HepG2 (cell line): ENCODE measurements around the gene CDC42EP1. TPM values are rescaled to one million over a fixed set of nuclear protein-coding genes. Genes with fewer than 3 reads are reported as not detected.

Source experiments
- ZBTB39 ChIP-seq: sonication (generic); formaldehyde crosslinking; IDR thresholded peaks from 2 replicates; pipeline ENCODE4 v1.5.0; 2020; ENCODE audit warnings: missing genetic modification reagents
- ZNF34 ChIP-seq: sonication (generic); formaldehyde crosslinking; IDR thresholded peaks from 2 replicates; pipeline ENCODE4 v1.4.0; 2020; ENCODE audit warnings: mild to moderate bottlenecking, missing genetic modification reagents, borderline replicate concordance
- ZNF740 ChIP-seq: sonication (generic); formaldehyde crosslinking; IDR thresholded peaks from 2 replicates; pipeline ENCODE4 v1.4.0; 2020; ENCODE audit warnings: missing genetic modification reagents
- polyA plus RNA-seq, 8 experiments: library from polyadenylated mRNA; depleted of rRNA in 3 of 8; stranded (reverse) in 7 of 8; unstranded in 1 of 8; fragments of >200 nt; fragmentation: Illumina TruSeq in 4 of 8; extraction: Trizol in 4 of 8; gene quantifications; 2 replicates each; pipeline versions ENCODE4 v1.2.1 to v1.2.3, GENCODE V29; 2011 to 2016; ENCODE audit warnings: low read depth in 4 of 8, missing spikeins in 1 of 8, mixed read lengths in 1 of 8; ENCODE audit not compliant: insufficient read depth in 1 of 8
- total RNA-seq, 5 experiments: library from RNA; depleted of rRNA; stranded (reverse); fragments of >200 nt; fragmentation: Illumina TruSeq; extraction: Trizol; gene quantifications; 2 replicates each; pipeline ENCODE4 v1.2.3, GENCODE V29; 2016; ENCODE audit warnings: low read depth in 1 of 5
- TF ChIP-seq, protein P1 (sequence below): sonication (generic); formaldehyde crosslinking; IDR thresholded peaks from 2 replicates; pipeline ENCODE4 v1.4.0; 2020; ENCODE audit warnings: missing genetic modification reagents

CDC42EP1 gene
- total and polyA plus RNA-seq, 2 of the 13 experiments (the other 11 are each of a cell fraction or from before 2014, with no cell fraction given), result 17.1 to 29.5 TPM

DNA sequence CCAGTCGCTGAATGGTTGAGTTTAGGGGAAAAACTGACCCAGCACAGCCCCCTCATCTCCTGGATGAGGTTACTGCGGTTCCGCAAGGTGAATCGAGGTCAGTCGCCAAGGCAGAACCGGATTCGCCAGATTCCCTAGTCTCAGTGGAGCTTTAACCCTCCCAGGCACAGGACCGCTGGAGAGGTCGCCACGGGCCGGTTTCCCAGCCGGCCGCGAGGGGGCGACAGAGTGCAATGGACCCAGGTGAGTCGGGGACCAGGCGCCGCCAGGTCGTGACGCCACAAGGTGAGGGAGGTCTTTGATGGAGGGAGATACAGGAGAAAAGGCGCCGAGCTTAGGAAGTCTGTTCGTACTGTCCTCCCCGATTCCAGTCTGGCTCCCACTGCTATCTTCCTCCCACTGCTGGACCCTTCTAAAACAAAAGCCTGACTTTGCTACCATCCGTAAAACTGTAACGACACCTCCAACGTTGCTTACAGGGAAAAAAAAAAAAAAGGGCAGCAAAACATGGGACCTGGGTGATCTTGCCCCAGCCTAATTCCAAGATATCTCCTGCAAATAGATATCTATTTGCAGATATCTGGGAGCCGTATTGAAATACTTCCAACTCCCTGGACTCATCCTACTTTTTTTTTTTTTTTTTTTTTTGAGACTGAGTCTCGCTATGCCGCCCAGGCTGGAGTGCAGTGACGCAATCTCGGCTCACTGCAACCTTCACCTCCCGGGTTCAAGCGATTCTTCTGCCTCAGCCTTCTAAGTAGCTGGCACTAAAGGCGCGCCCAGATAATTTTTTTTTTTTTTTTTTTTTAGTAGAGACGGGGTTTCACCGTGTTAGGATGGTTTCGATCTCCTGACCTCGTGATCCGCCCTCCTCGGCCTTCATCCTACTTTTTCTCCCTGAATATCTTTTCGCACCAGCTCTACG lies 47.0 kb downstream of the CDC42EP1 start (continued):
- TF ChIP-seq ZBTB39 (CRISPR knock-in tag) (no peak), ZNF34 (CRISPR knock-in tag) (no peak), ZNF740 (CRISPR knock-in tag) (no peak)
- TF ChIP-seq, protein P1, sequence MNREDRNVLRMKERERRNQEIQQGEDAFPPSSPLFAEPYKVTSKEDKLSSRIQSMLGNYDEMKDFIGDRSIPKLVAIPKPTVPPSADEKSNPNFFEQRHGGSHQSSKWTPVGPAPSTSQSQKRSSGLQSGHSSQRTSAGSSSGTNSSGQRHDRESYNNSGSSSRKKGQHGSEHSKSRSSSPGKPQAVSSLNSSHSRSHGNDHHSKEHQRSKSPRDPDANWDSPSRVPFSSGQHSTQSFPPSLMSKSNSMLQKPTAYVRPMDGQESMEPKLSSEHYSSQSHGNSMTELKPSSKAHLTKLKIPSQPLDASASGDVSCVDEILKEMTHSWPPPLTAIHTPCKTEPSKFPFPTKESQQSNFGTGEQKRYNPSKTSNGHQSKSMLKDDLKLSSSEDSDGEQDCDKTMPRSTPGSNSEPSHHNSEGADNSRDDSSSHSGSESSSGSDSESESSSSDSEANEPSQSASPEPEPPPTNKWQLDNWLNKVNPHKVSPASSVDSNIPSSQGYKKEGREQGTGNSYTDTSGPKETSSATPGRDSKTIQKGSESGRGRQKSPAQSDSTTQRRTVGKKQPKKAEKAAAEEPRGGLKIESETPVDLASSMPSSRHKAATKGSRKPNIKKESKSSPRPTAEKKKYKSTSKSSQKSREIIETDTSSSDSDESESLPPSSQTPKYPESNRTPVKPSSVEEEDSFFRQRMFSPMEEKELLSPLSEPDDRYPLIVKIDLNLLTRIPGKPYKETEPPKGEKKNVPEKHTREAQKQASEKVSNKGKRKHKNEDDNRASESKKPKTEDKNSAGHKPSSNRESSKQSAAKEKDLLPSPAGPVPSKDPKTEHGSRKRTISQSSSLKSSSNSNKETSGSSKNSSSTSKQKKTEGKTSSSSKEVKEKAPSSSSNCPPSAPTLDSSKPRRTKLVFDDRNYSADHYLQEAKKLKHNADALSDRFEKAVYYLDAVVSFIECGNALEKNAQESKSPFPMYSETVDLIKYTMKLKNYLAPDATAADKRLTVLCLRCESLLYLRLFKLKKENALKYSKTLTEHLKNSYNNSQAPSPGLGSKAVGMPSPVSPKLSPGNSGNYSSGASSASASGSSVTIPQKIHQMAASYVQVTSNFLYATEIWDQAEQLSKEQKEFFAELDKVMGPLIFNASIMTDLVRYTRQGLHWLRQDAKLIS (CRISPR knock-in tag), result no peak
